ENCODE measurements around the gene CIDEC.

DNA sequence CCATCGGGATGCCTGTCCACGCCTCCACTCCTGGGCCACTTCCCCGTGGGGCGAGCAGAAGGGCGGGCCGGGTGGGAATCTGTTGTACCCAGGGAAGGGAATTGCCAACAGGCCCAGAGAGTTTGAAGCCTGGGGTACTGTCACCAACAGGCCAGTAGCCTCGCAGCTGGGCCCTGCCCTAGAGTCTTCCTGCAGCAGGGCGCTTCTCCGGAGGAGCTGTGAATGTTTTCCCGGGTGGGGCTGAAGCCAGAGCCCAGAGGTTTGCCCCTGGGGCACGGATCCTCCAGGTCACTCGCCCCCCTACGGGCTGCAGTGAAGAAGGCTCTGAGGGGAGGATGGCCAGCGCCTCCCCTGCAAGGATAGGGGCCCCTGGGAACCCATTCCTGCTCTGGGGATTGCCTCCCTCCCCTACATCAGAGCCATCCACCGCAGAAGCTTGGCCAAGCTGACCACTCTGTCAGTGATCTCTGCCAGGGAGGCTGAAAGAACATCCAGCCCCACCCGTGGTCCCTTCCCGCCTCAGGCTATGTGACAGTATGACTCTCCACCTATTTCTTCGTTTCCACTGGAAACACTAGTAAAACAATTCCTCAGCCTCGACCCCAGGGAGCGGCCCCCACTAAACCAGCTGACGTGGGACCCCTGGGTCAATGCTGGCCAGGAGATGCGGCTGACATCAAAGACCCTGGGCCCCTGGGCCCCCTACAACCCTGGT, 16.8 kb downstream of the CIDEC start:
- TF ChIP-seq, protein P1, sequence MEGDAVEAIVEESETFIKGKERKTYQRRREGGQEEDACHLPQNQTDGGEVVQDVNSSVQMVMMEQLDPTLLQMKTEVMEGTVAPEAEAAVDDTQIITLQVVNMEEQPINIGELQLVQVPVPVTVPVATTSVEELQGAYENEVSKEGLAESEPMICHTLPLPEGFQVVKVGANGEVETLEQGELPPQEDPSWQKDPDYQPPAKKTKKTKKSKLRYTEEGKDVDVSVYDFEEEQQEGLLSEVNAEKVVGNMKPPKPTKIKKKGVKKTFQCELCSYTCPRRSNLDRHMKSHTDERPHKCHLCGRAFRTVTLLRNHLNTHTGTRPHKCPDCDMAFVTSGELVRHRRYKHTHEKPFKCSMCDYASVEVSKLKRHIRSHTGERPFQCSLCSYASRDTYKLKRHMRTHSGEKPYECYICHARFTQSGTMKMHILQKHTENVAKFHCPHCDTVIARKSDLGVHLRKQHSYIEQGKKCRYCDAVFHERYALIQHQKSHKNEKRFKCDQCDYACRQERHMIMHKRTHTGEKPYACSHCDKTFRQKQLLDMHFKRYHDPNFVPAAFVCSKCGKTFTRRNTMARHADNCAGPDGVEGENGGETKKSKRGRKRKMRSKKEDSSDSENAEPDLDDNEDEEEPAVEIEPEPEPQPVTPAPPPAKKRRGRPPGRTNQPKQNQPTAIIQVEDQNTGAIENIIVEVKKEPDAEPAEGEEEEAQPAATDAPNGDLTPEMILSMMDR (IDR thresholded peaks at IDR 0.05) = no peak
- TF ChIP-seq POLR2A (IDR thresholded peaks at IDR 0.05) = no peak
- TF ChIP-seq POLR2AphosphoS5 (IDR thresholded peaks at IDR 0.05) = no peak
